Erythroblast (primary cell): ENCODE data around the gene S100A16.

Experiments
- GATA1 ChIP-seq: IDR thresholded peaks from 2 replicates; pipeline ENCODE4 v1.6.1; 2011; ENCODE audit warnings: low read depth, mild to moderate bottlenecking, control low read depth, low read length, moderate library complexity
- POLR2A ChIP-seq: IDR thresholded peaks from 2 replicates; pipeline ENCODE4 v1.6.1; 2011; ENCODE audit warnings: mild to moderate bottlenecking, low read length

DNA sequence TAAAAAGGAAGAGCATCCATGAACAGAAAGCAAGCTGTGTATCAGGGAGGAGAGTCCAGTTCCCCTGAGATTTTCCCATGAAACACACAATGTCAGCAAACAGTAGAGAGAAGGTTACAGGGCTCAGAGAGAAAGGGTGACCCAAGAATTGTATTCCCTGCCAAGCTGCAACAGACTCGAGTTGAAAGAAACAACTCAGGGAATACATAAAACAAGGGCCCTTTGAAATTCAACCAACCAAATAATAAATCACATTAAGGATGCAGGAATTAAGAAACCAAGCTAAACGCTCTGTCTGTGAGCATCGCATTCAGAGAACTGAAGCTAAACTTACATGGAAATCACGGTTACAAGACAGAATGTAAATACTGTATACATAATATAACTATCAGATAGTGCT is 20.2 kb downstream of the S100A16 start:
- TF ChIP-seq POLR2A (no peak), GATA1 (no peak)
